ENCODE data around the gene UCMA. TPM values are rescaled to one million over a fixed set of nuclear protein-coding genes. Genes with fewer than 3 reads are reported as not detected.

UCMA gene
- total and polyA plus RNA-seq, 9 of the 15 experiments (the other 6 are each of a cell fraction or from before 2014, with no cell fraction given), result not detected

DNA sequence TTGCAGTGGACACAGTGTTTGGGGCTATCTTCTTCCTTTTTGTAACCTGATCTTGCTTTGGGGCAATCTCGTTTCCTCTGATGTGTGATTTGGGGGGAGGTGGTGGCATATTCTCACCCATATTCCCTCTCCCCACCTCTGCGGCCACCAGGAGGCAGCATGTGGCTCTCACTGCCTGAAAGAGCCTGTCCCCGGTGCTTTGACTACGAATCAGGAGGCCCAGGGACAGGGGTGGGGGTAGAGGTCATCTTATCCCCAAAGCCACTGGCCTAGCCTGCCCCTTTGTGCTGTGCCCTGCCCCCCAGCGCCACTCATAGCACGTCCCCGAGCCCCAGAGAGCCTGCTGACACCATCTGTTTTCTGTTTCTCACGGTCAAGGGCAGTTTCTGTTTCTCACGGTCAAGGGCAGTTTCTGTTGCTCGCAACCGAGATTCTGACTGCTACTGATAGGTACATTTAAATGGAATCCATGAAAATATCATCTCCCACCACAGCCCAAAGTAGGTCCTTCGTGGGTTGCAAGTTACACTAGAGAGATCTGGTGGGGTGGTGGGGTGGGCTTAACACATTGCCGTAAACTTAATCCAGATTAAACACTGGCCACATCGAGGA, 37.5 kb upstream of the UCMA start:
- H3K4me3 ChIP-seq, result no peak overlapping the region
- no peaks in the 10 kb centered on the region for H3K79me2 ChIP-seq (ENCODE audit: control insufficient read depth, insufficient read depth, low read length)
- H2AFZ ChIP-seq (ENCODE audit: low read depth, low read length), result peak overlapping the region; percentile 93
- DNase-seq (ENCODE audit: extremely low read depth in 1 of 4, low spot score in 3 of 4) (peak; percentile 78 to 89 (median 84)), FAIRE-seq (peak; percentile 78), ATAC-seq (peak; percentile 98)
- no peaks in the 10 kb centered on the region for H3K9me3 ChIP-seq (replicated peaks; ENCODE audit: control insufficient read depth, insufficient read depth, low read depth, low read length)
- H3K27ac ChIP-seq (ENCODE audit: extremely low read depth, low read depth, low read length), result peak overlapping the region; percentile 62
- CTCF ChIA-PET (ENCODE audit: low intra/inter-chr PET ratio), result interaction anchor here (0.6 kb wide), 1 partner anchor 31 kb away, joined by 3 read pairs; no protein-coding TSS in a partner anchor
- H3K9me1 ChIP-seq (ENCODE audit: control insufficient read depth, insufficient read depth, low read length), result no peaks in the 10 kb centered on the region
- WGBS (ENCODE audit: insufficient coverage, low coverage, missing lambda C conversion rate), result 10% methylated on average over 11 of the region's 14 CpGs
- H4K20me1 ChIP-seq (replicated peaks; ENCODE audit: control insufficient read depth, insufficient read depth, low read length), result no peaks in the 10 kb centered on the region
- H3K4me2 ChIP-seq (ENCODE audit: insufficient read depth, low read length), result peak overlapping the region; percentile 73
- BruUV-seq (replicated peaks), result no TSS peak
- POLR2A ChIA-PET, result interaction anchor here (0.6 kb wide), 2 partner anchors 25 to 159 kb away, joined by 3 read pairs; no protein-coding TSS in a partner anchor
- peak overlapping the region; percentile 40 to 70 for H3K9ac ChIP-seq (ENCODE audit: insufficient read depth in 1 of 2, low read depth in 2 of 2, low read length in 2 of 2)
- H3K36me3 ChIP-seq (ENCODE audit: control insufficient read depth, insufficient read depth, low read length), result no peaks in the 10 kb centered on the region
- intact Hi-C loops (cut with micrococcal nuclease) (loop anchor here (1.0 to 10.0 kb wide), 4 partner anchors 31 to 107 kb away; partner anchors contain the start of gene MCM10), in situ Hi-C loops (cut with MboI) (no loop called here)
- peaks cover 21 to 24% of the 10 kb centered on the region in 2 experiments; a peak in 4 of 5 replicates for H3K4me1 ChIP-seq (replicated peaks in 1 of 2; ENCODE audit: control insufficient read depth in 2 of 2, insufficient read depth in 2 of 2, low read length in 2 of 2)
- H3K27me3 ChIP-seq (ENCODE audit: control insufficient read depth in 2 of 2, insufficient read depth in 2 of 2, low read length in 2 of 2), result no peaks in the 10 kb centered on the region
- TF ChIP-seq CBFA2T3 (IDR thresholded peaks at IDR 0.05) (peak; percentile 69), MCM2 (IDR thresholded peaks at IDR 0.05; ENCODE audit: low read depth) (no peak), SMARCA4 (IDR thresholded peaks at IDR 0.05) (0 out of 2 replicates have a peak, but pooled peaks have one; percentile 17), ESRRA (IDR thresholded peaks at IDR 0.05; ENCODE audit: borderline replicate concordance, low read depth) (peak; percentile 56; the same call in 1 of the 2 replicates), ZNF644 (tag; IDR thresholded peaks at IDR 0.05; ENCODE audit: low read depth) (no peak), BRCA1 (IDR thresholded peaks at IDR 0.05) (no peak), BRCA1 (CRISPR knock-in tag; IDR thresholded peaks at IDR 0.05) (no peak), KDM1A (IDR thresholded peaks at IDR 0.05) (peak; percentile 12 to 32; a peak in 1 of 4 replicates)
- TF ChIP-seq, protein P1, sequence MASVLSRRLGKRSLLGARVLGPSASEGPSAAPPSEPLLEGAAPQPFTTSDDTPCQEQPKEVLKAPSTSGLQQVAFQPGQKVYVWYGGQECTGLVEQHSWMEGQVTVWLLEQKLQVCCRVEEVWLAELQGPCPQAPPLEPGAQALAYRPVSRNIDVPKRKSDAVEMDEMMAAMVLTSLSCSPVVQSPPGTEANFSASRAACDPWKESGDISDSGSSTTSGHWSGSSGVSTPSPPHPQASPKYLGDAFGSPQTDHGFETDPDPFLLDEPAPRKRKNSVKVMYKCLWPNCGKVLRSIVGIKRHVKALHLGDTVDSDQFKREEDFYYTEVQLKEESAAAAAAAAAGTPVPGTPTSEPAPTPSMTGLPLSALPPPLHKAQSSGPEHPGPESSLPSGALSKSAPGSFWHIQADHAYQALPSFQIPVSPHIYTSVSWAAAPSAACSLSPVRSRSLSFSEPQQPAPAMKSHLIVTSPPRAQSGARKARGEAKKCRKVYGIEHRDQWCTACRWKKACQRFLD (CRISPR knock-in tag; IDR thresholded peaks at IDR 0.05), result peak; percentile 45; the same call in 1 of the 2 replicates
- TF ChIP-seq, protein P2, sequence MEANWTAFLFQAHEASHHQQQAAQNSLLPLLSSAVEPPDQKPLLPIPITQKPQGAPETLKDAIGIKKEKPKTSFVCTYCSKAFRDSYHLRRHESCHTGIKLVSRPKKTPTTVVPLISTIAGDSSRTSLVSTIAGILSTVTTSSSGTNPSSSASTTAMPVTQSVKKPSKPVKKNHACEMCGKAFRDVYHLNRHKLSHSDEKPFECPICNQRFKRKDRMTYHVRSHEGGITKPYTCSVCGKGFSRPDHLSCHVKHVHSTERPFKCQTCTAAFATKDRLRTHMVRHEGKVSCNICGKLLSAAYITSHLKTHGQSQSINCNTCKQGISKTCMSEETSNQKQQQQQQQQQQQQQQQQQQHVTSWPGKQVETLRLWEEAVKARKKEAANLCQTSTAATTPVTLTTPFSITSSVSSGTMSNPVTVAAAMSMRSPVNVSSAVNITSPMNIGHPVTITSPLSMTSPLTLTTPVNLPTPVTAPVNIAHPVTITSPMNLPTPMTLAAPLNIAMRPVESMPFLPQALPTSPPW (CRISPR knock-in tag; IDR thresholded peaks at IDR 0.05), result peak; percentile 73
- TF ChIP-seq, protein P3, sequence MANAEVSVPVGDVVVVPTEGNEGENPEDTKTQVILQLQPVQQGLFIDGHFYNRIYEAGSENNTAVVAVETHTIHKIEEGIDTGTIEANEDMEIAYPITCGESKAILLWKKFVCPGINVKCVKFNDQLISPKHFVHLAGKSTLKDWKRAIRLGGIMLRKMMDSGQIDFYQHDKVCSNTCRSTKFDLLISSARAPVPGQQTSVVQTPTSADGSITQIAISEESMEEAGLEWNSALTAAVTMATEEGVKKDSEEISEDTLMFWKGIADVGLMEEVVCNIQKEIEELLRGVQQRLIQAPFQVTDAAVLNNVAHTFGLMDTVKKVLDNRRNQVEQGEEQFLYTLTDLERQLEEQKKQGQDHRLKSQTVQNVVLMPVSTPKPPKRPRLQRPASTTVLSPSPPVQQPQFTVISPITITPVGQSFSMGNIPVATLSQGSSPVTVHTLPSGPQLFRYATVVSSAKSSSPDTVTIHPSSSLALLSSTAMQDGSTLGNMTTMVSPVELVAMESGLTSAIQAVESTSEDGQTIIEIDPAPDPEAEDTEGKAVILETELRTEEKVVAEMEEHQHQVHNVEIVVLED (CRISPR knock-in tag; IDR thresholded peaks at IDR 0.05), result no peak
- TF ChIP-seq, protein P4, sequence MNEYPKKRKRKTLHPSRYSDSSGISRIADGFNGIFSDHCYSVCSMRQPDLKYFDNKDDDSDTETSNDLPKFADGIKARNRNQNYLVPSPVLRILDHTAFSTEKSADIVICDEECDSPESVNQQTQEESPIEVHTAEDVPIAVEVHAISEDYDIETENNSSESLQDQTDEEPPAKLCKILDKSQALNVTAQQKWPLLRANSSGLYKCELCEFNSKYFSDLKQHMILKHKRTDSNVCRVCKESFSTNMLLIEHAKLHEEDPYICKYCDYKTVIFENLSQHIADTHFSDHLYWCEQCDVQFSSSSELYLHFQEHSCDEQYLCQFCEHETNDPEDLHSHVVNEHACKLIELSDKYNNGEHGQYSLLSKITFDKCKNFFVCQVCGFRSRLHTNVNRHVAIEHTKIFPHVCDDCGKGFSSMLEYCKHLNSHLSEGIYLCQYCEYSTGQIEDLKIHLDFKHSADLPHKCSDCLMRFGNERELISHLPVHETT (CRISPR knock-in tag; conservative IDR thresholded peaks at IDR 0.05 in 1 of 2, IDR thresholded peaks at IDR 0.05 in 1 of 2), result 0 out of 4 replicates have a peak, but pooled peaks of 1 of the 2 experiments have one; percentile 37
- TF ChIP-seq, protein P5, sequence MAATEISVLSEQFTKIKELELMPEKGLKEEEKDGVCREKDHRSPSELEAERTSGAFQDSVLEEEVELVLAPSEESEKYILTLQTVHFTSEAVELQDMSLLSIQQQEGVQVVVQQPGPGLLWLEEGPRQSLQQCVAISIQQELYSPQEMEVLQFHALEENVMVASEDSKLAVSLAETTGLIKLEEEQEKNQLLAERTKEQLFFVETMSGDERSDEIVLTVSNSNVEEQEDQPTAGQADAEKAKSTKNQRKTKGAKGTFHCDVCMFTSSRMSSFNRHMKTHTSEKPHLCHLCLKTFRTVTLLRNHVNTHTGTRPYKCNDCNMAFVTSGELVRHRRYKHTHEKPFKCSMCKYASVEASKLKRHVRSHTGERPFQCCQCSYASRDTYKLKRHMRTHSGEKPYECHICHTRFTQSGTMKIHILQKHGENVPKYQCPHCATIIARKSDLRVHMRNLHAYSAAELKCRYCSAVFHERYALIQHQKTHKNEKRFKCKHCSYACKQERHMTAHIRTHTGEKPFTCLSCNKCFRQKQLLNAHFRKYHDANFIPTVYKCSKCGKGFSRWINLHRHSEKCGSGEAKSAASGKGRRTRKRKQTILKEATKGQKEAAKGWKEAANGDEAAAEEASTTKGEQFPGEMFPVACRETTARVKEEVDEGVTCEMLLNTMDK (IDR thresholded peaks at IDR 0.05; ENCODE audit: borderline replicate concordance, insufficient read depth, low read depth, low read length, poor library complexity, severe bottlenecking), result peak; percentile 23

Data from K562 (cell line).